ENCODE results near the gene TPO. TPM values are rescaled to one million over a fixed set of nuclear protein-coding genes. Genes with fewer than 3 reads are reported as not detected.

Gene TPO
- total and polyA plus RNA-seq, 4 donors, result not detected

GRCh38 chr2:1569879-1570450 lies 156.7 kb downstream of the TPO start:
- WGBS, result 80% methylated on average over 10 of the region's 10 CpGs
- Histone ChIP-seq H3K4me3 (ENCODE audit: low read depth in 1 of 3, low read length in 3 of 3) (no peak overlapping the region), H3K9me3 (ENCODE audit: control insufficient read depth in 4 of 4, low read length in 3 of 4) (no peaks in the 10 kb centered on the region), H3K4me1 (ENCODE audit: control insufficient read depth in 4 of 4, insufficient read depth in 4 of 4, low read length in 3 of 4) (no peaks in the 10 kb centered on the region), H3K9ac (ENCODE audit: low read depth in 1 of 2, low read length in 2 of 2) (no peak overlapping the region), H3K27me3 (ENCODE audit: control insufficient read depth in 4 of 4, insufficient read depth in 4 of 4, low read length in 3 of 4) (peaks cover 0 to under 1% (median 0%) of the 10 kb centered on the region in 4 donors), H3K27ac (ENCODE audit: low read depth in 1 of 2, low read length in 2 of 2) (no peak overlapping the region), H3K36me3 (ENCODE audit: control insufficient read depth in 4 of 4, insufficient read depth in 3 of 4, low read depth in 1 of 4, low read length in 3 of 4) (no peaks in the 10 kb centered on the region)
- TF ChIP-seq GABPA (IDR thresholded peaks at IDR 0.05 in 1 of 2, conservative IDR thresholded peaks at IDR 0.05 in 1 of 2), result no peak
- TF ChIP-seq, protein P1, sequence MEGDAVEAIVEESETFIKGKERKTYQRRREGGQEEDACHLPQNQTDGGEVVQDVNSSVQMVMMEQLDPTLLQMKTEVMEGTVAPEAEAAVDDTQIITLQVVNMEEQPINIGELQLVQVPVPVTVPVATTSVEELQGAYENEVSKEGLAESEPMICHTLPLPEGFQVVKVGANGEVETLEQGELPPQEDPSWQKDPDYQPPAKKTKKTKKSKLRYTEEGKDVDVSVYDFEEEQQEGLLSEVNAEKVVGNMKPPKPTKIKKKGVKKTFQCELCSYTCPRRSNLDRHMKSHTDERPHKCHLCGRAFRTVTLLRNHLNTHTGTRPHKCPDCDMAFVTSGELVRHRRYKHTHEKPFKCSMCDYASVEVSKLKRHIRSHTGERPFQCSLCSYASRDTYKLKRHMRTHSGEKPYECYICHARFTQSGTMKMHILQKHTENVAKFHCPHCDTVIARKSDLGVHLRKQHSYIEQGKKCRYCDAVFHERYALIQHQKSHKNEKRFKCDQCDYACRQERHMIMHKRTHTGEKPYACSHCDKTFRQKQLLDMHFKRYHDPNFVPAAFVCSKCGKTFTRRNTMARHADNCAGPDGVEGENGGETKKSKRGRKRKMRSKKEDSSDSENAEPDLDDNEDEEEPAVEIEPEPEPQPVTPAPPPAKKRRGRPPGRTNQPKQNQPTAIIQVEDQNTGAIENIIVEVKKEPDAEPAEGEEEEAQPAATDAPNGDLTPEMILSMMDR (IDR thresholded peaks at IDR 0.05; ENCODE audit: low read depth, low read length, missing input control), result no peak
- no peak for TF ChIP-seq HNF4G (IDR thresholded peaks at IDR 0.05)
- TF ChIP-seq MAX (IDR thresholded peaks at IDR 0.05), result no peak
- no peak for TF ChIP-seq HNF4A (conservative IDR thresholded peaks at IDR 0.05)
- TF ChIP-seq NR2F2 (IDR thresholded peaks at IDR 0.05), result no peak
- no peak for TF ChIP-seq SP1 (IDR thresholded peaks at IDR 0.05)
- TF ChIP-seq TAF1 (conservative IDR thresholded peaks at IDR 0.05), result no peak
- no peak for DNase-seq (ENCODE audit: low spot score)

- Histone ChIP-seq H3K27ac (ENCODE audit: low read depth in 1 of 2, low read length in 2 of 2) (no peak overlapping the region), H3K9ac (ENCODE audit: low read depth in 1 of 2, low read length in 2 of 2) (no peak overlapping the region), H3K4me1 (ENCODE audit: control insufficient read depth in 4 of 4, insufficient read depth in 4 of 4, low read length in 3 of 4) (no peaks in the 10 kb centered on the region), H3K4me3 (ENCODE audit: low read depth in 1 of 3, low read length in 3 of 3) (no peak overlapping the region), H3K9me3 (ENCODE audit: control insufficient read depth in 4 of 4, low read length in 3 of 4) (no peaks in the 10 kb centered on the region), H3K27me3 (ENCODE audit: control insufficient read depth in 4 of 4, insufficient read depth in 4 of 4, low read length in 3 of 4) (peaks cover 0 to 3% (median 0%) of the 10 kb centered on the region in 4 donors), H3K36me3 (ENCODE audit: control insufficient read depth in 4 of 4, insufficient read depth in 3 of 4, low read depth in 1 of 4, low read length in 3 of 4) (no peaks in the 10 kb centered on the region)
- TF ChIP-seq JUND (IDR thresholded peaks at IDR 0.05) (no peak), EGR1 (IDR thresholded peaks at IDR 0.05; ENCODE audit: low read depth in 2 of 2) (no peak), YY1 (IDR thresholded peaks at IDR 0.05) (no peak), FOXA2 (IDR thresholded peaks at IDR 0.05) (no peak), RXRA (IDR thresholded peaks at IDR 0.05) (no peak), FOXA1 (IDR thresholded peaks at IDR 0.05) (no peak), ZBTB33 (IDR thresholded peaks at IDR 0.05) (no peak), MAX (IDR thresholded peaks at IDR 0.05) (no peak), TAF1 (conservative IDR thresholded peaks at IDR 0.05) (no peak), SP1 (IDR thresholded peaks at IDR 0.05) (no peak), HNF4A (conservative IDR thresholded peaks at IDR 0.05) (no peak), RAD21 (IDR thresholded peaks at IDR 0.05) (no peak), GABPA (IDR thresholded peaks at IDR 0.05 in 1 of 2, conservative IDR thresholded peaks at IDR 0.05 in 1 of 2) (no peak), NR2F2 (IDR thresholded peaks at IDR 0.05) (no peak), HNF4G (IDR thresholded peaks at IDR 0.05) (no peak)
- TF ChIP-seq, protein P2, sequence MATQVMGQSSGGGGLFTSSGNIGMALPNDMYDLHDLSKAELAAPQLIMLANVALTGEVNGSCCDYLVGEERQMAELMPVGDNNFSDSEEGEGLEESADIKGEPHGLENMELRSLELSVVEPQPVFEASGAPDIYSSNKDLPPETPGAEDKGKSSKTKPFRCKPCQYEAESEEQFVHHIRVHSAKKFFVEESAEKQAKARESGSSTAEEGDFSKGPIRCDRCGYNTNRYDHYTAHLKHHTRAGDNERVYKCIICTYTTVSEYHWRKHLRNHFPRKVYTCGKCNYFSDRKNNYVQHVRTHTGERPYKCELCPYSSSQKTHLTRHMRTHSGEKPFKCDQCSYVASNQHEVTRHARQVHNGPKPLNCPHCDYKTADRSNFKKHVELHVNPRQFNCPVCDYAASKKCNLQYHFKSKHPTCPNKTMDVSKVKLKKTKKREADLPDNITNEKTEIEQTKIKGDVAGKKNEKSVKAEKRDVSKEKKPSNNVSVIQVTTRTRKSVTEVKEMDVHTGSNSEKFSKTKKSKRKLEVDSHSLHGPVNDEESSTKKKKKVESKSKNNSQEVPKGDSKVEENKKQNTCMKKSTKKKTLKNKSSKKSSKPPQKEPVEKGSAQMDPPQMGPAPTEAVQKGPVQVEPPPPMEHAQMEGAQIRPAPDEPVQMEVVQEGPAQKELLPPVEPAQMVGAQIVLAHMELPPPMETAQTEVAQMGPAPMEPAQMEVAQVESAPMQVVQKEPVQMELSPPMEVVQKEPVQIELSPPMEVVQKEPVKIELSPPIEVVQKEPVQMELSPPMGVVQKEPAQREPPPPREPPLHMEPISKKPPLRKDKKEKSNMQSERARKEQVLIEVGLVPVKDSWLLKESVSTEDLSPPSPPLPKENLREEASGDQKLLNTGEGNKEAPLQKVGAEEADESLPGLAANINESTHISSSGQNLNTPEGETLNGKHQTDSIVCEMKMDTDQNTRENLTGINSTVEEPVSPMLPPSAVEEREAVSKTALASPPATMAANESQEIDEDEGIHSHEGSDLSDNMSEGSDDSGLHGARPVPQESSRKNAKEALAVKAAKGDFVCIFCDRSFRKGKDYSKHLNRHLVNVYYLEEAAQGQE (IDR thresholded peaks at IDR 0.05), result no peak
- TF ChIP-seq, protein P3, sequence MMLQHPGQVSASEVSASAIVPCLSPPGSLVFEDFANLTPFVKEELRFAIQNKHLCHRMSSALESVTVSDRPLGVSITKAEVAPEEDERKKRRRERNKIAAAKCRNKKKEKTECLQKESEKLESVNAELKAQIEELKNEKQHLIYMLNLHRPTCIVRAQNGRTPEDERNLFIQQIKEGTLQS (IDR thresholded peaks at IDR 0.05), result no peak
- TF ChIP-seq, protein P1 (IDR thresholded peaks at IDR 0.05; ENCODE audit: low read depth, low read length, missing input control), result no peak
- 74% methylated on average over 17 of the region's 17 CpGs for WGBS
- DNase-seq (ENCODE audit: low spot score), result no peak
Measured at GRCh38 chr2:1571477-1572417, 158.5 kb downstream of the TPO start.

All from liver (tissue), 9 donors.